Measurements from ENCODE around the gene AR.

DNA sequence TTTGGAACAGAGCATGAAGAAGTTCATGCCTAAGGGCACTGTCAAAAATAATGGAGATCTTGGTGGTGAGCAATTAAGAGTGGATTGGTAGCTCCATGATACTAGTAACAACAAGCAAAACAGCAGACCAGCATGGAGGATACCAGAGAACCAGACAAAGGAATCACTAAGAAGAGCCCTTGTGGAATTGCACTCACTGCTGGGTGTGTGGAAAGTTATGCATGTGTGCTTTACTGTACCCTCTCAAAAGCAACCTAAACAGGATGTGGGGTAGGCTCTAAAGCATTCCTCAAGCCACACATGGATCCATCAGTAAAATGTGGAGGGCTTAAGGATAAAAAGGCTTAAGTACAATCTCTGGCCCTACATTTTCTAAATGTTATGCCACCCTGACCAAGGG, 69.5 kb downstream of the AR start:
- TF ChIP-seq EZH2 (IDR thresholded peaks at IDR 0.05; ENCODE audit: borderline replicate concordance, insufficient read depth, low read depth, low read length, poor library complexity, severe bottlenecking): no peak
- TF ChIP-seq, protein P1, sequence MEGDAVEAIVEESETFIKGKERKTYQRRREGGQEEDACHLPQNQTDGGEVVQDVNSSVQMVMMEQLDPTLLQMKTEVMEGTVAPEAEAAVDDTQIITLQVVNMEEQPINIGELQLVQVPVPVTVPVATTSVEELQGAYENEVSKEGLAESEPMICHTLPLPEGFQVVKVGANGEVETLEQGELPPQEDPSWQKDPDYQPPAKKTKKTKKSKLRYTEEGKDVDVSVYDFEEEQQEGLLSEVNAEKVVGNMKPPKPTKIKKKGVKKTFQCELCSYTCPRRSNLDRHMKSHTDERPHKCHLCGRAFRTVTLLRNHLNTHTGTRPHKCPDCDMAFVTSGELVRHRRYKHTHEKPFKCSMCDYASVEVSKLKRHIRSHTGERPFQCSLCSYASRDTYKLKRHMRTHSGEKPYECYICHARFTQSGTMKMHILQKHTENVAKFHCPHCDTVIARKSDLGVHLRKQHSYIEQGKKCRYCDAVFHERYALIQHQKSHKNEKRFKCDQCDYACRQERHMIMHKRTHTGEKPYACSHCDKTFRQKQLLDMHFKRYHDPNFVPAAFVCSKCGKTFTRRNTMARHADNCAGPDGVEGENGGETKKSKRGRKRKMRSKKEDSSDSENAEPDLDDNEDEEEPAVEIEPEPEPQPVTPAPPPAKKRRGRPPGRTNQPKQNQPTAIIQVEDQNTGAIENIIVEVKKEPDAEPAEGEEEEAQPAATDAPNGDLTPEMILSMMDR (IDR thresholded peaks at IDR 0.05): no peak

Data from B cell (primary cell).